Embryonic facial prominence (tissue), 1 donor: Measurements from ENCODE around the gene ATG10.

Experiments
- DNase-seq: peaks from one replicate; pipeline ENCODE4 v3.0.0-alpha.2; 2016; ENCODE audit errors: extremely low spot score

The ATG10 gene

DNA sequence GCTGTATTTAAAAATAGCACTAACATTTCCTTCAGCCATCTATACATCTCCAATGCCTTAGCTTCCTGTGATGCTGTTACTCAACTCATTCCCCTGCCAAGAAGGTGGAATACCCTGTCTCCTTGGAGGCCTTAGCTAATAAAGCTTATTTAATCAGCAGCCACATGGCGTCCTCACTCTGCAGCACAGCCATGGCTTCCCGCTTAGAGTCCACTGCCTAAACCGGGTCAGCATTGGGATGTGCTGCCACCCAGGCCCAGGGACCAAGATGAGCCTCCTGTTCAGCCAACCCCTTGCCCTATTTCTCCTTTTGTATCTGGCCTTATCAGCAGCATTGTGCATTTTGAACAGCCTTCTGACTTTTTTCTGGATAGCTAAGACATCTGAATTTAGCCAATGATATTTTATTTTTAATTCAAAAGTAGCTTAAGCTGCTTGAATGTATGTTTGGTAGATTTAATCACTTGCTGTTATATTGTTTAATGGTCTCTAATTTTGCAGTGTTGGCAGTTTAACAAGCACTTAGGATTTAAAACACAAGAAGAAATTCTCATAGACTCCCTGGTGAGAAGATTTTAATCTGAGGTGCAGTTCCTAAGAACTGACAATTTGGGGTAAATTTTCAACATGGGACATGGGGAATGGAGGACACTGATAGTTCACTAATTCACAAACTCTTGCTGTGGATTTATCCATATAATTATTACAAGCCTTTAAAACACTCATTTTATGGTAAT is 193.3 kb downstream of the ATG10 start:
- no peak for DNase-seq

DNA sequence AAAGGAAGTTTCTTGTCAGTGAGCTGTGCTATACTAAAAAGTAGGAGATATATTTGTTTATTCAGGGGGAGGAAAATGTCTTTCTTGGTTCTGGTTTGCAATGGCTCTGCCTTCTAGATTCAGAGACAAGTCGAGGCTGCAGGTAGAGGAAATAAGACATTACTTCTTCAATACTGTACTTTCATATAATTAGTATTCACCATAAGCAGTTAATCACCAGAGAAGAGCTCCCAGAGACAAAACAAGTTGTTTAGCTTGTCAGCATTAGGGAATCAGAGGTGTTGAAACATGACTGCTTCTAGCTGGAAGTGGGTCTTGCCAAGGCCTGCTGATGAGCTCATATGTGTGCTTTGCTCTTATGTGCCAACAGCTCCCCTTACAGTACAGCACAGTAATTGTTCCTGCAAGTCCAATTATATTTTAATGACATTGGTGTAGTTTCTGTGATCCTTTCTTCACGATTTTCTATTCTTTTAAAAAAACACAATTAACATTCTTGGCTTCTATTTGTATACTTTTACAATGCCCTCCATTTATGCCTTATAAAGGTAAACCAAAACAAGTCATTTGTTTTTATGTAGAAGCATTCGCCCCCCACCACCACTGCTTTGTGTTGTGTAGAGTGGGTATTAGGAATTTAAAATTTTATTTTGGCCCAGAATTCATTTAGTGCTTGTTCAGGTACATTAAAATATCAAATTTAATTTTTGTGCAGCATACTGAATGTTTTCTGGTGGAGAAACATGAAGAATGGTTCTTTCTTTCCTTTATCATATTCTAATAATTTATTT is 194.1 kb downstream of the ATG10 start:
- DNase-seq, result peak; percentile 89

DNA sequence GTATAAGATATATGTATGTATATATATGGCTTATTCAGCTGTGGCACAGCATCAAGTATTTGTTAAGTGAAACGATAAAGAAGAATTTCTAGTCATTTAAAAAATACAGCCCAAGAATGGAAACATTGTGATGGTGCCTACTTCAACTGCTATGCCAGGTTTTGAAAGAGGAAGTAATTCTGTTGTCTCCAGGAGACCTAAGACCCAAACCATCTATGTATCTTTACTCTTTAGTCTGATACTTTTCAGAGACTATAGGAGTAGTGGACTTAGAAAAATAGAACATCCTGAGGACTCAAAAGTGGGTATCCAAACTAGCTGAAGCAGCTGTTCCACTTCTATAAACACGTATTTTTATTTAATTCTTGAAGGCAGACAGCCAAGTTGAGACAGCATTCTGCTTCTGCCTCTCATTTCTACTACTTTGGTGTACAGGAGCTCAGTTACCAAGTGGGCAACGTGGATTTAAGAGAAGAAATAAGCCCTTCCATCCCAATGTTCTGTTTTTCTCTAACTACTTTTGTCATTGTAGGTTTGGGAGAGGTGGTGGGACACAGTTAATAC is 195.6 kb downstream of the ATG10 start:
- DNase-seq, result no peak

DNA sequence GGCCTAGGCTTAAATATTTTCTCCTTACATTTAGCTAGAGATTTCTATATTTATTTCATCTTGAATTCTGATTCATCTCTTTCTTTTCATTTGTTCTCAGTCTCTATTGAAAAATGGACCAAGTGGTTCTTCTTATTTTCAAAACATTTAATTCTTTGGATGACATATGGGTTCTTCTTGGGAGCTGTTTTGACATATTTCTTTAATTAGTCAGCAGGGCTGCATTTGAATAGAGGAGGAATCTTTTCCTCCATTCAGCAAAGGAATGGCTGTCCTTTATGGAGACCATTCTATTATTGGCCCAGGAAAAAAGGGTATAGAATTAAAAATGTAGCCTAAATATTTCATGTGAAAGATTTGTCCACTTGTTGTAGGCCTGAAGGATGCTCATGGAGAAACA is 196.5 kb downstream of the ATG10 start:
- no peak for DNase-seq

DNA sequence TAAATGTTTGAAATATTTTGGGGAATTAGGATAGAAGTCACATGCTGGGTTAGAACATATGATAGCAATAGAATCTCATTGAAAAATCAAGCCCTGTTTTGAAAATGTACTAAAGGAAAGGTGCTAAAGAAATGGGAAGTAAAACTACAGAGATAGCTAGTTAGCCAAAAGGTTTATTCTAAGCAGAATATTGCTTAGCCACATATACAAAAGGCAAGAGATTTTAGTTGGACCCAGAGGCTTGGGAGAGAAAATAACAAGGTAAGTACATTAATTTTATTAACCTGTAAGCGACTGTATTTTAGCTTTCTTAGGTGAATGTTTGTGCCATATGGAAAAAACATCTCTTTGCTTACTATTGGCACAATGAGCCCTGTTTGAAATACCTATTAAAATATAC is 198.1 kb downstream of the ATG10 start:
- no peak for DNase-seq

DNA sequence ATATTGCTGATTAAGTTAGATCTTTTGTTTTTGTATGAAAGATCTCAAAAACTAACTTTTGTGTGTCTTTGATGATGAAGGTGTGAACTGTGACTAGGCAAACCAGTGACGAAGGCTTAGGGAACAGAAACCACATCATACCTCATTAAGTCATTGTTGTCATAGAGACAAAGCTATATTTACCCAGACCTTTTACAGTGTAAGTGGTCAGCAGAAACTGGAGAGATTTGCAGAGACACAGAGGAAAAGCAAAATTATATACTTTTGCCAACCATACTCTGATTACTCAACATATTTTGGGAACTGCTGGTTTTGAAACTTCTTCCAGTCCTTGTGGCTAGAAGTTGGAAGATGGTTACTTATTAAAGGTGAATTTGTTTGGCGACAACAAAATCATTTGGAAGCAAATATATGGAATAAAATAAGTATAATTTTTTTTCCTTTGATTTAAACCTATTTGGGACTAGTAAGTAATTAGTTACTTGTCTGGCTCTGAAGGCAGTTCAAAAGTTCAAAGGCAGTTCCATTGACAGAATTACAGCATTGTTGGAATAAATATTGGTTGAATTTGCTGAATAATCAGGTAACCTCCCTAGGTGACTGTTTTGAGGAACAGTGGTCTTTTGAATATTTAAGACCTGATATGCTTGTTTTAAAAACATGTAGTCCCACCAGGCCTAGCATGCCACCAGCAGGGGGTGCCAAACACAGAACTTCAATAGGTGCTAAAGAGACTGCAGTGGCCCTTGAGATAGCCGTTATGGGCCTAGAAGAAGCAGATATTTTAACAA is 202.5 kb downstream of the ATG10 start:
- no peak for DNase-seq

DNA sequence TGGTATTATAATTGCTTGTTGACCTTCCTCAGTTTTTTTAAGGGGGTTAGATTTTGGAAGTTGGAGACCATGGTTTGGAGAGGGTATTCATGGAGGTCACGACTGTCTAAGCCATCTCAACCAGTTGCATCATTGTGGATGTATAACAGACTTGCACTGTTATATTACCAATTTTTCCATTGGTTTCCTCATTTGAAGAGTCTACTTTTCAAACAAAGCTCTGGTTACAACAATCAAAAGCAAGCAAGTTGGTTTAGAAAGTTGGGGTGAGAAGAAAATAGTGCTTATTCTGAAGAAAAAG is 203.0 kb downstream of the ATG10 start:
- DNase-seq, result no peak

DNA sequence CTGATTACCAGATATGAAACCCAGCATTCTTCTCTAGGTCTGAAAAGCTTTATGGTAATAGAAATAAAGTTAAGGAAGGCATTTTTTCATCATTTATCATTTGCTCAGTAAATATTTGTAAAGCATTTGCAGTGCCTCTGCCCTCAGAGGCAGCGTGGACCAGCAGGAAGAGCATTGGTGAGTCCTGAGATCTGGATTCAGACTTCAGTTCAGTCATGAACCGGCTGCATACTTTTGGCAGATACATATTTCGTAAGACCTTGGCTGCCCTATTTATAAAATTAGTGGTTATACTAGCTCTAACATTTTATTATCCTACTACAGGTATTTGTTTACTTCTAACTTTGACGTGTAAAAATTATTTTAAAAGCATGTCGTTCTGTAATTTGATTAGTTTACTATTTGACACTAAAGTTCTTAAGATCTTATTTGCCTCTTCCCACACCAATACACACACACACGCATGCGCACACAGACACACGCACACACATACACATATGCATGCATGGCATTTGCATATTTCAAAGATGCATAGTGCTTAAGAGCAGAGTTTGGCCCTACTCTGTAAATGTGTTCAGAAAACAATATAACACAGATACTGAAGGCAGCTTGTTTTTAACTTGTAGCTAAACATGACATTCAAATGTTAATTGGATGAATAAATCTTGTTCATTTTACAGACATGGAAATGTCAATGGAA is 204.4 kb downstream of the ATG10 start:
- DNase-seq, result no peak

DNA sequence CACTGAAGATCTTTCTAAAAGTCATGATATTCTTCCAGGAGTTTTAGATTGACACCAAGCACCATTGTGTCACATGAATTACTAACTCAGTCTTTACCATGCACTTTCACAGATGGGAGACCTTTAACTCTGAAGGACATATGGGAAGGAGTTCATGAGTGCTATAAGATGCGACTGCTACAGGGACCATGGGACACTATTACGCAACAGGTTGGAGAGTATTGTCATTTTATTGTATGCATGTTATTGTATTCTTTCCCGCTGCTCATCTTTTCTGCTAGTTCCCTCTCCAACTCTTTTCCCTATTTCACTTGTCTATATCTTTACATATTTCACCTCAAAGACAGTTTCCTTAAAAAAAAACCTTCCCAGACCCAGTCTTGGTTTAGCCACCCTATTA is 206.6 kb downstream of the ATG10 start:
- DNase-seq, result no peak

DNA sequence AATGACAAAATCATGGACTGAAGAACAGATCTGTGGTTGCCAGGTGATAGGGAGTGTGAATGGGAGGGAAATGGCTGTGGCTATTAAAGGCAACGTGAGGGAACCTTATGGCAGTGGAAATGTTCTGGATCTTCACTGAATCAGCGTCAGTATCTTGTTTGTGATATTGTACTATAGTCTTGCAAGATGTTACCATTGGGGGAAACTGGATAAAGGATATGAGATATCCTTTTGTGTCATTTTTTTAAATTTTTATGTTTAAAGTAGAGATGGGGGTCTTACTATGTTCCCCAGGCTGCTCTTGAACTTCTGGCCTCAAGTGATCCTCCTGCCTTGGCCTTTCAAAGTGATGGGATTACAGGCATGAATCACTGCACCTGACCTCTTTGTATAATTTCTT is 210.8 kb downstream of the ATG10 start:
- DNase-seq, result no peak

DNA sequence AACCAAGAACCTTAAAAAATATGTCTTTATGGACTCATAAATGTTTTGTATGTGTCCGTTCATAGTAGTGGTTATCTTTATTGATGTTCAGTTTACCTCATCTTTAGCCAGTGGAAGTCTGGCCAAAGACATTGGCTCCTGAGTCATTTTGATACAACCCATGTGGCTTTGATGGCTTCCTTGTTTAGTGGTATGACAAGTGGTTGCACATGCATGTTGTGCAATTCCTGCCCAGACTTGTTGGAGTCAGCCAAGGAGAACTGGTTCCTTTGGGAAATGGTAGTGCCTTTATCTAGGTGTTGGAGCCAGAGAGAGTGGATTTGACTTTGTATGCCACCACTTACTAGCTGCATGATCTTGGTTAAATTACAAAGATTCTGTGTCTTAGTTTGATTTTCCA is 212.0 kb downstream of the ATG10 start:
- no peak for DNase-seq

DNA sequence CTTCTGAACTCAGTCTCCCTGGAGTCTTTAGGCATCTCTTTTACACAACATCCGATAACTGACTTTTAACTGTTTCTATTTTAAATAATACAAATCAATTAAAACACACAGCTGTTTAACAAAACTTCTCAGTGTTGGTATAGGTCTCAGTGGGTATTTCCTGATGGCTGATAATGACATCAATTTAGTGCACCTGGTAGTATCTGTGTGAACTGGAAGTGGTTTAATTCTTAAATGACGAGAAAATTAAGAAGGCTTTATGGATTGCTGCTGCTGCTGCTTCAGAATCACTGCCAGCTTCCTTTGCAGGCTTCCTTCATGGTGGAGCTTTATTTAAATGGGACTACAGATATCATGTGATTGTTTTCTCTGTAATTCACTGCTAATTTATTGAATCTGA is 214.0 kb downstream of the ATG10 start:
- no peak for DNase-seq

DNA sequence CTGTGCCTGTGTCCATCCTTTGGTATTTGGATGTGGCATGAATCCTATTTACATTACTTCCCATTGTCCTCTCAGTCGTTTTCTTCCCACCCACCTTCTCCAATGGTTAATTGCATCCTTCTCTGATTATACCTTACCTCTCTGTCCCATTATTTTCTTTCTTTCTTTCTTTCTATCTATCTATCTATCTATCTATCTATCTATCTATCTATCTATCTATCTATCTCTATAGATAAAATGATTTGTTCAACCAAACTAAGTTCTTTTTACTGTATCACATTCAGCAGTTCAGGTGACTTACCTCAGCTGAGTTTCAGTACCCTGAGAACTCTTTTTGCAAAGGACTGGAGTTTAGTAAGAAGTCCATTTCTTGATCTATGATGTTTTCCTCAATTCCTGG is 225.7 kb downstream of the ATG10 start:
- DNase-seq, result no peak

DNA sequence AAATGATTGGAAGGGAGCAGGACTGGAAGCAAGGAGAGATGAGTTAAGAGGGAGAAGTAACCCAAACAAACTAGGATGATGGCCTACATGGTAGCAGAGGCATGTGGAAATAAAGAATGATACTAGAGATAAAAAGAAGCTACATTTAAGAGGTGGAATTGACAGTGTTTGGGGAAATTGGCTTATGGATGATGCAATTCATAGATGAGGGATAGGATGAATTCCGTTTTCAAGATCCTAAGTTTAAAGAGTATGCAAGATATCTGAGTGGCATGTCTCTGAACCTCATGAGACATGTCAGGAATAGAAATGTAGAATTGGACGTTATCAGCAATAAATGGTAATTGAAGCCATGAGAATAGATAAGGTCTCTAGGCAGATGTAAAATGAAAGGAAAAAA is 232.7 kb downstream of the ATG10 start:
- DNase-seq, result no peak

DNA sequence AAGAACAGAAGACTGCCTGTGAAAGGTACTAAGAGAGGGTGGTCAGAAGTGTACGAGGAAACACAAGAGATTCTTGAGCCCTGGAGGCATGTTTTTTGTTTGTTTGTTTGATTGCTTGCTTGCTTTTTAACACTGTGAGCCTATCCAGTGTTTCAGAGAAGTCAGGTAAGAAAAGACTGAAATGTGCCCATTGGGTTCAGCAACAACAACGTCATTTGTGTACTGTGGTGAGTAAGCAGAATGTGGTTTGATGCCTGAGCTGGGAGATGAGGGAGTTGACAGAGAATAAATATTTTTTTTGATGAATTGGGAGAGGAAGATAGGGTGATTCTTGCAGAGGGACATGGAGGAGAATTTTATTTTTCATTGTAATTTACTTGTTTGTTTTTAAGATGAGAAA is 233.2 kb downstream of the ATG10 start:
- DNase-seq, result no peak

DNA sequence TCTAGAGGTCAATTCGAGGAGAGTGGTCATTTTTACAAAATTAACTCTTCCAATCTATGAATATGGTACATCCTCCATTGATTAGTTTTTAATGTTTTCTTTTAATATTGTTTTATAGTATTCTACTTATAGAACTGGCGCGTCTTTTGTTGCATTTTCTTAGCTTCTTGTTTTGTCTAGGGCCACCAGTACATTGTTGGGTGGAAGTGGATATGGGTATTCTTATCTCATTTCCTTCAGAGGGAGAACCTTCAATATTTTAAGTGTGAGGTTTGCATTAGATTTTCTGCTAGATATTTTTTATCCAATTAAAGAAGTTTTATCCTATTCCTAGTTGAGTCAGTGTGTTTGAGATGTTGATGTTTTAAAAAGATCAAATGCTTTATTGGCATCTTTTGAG is 236.5 kb downstream of the ATG10 start:
- DNase-seq, result no peak

DNA sequence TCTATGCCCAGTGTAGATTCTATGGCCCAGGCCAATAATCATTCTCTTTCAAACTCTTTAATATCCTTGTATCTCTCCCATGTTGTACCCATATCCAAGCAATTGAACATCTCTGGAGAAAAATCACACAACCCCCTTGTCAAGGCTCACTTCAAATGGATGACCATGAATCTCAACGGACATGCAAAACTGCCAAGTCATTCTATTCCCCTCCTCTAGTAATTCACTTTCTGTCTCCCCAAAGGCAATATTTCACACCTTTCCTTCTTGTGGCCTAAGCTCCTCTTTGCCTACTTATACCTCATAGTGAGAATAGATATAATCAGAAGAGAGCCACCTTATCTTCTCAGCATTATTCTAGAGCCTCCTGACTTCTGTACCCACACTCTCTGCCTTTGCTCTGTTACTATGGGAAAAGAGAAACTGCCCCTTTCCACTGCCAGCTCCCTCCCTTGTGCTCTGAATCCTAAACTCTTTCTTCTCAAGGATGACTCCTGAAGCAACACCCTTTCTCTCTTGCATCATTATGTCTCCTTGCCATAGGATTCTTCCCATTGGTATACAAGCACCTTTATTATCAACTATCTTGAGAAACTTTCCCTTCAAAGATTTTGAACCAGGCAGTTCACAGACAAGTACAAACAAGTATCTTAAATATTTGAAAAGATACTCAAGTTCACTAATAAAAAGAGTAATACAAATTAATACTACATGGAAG is 240.2 kb downstream of the ATG10 start:
- DNase-seq, result no peak

DNA sequence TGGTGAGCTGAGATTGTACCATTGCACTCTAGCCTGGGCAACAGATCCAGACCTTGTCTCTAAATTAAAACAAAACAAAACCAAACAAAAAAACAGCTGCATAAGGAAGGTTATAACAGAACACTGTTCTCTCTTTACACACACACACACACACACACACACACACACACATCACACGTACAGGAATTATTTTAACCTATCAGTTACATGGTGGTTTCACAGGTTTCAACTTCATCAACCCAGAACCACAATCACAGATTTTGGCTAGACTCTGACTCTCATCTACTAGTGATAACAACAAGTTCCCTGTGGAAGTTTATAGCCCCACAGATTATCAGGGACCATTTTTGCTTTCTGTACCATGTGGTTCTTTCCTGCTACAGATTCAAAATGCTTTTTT is 246.1 kb downstream of the ATG10 start:
- DNase-seq, result no peak

DNA sequence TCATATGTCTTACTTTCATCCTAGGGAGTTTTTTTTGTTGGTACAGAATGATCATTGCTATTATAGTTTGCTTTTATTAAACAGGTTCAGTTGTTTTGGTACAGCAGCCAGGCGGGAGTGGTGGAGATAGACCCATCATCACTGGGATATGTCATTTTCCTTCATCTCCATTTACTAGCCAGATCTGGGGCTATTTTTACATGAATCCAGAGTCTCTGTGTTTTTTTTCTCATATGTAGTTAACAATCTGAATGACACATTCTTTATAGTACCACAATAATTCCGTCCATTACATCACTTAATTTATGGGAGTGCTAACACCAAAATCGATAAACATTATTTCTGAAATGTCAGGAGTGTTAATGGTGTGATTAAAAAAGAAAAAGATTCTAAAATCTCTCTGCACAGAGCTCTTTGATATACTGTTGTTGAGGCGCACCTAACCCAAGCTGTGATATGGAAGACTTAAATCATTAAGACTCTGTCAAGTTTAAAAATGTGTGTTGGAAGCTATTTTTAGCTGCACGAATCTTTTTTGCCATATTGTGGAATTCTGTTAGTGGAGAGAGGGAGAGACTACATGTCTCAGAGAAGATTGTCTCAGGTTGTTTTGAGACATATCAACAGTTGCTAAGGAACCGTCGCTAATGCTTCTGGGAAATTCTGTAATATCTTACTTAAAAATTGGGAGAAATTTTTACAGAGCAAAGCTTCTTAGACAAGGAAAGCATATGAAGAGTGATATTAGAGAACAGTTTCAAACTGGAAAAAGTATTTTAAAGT is 246.7 kb downstream of the ATG10 start:
- DNase-seq, result peak; percentile 11

DNA sequence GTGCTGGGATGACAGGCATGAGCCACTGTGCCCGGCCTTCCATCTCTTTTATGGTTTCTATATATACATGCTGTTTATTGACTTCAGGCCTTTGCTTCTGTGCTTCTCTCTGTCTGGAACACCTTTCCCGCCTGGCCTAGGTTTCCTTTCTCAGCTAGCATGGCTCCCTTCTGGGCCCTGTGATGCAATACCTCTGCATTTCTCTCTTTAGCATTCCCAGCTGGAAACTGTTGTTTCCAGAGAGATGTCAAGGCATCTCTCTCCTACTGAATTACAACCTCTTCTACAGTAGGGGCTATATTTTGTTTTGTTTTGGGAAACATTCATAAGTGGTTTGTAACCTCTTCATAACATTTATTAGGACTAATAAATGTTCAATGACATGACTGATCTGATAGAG is 249.2 kb downstream of the ATG10 start:
- DNase-seq, result no peak
